B cell (primary cell): Measurements from ENCODE around the gene ACTBL2.

ENCODE experiments used
- EZH2 ChIP-seq: IDR thresholded peaks from 2 replicates; pipeline ENCODE4 v1.6.1; 2012; ENCODE audit warnings: borderline replicate concordance, low read depth, mild to moderate bottlenecking, moderate library complexity, low read length; ENCODE audit not compliant: insufficient read depth, poor library complexity, severe bottlenecking
- TF ChIP-seq, protein P1 (sequence below): fragments of 200-600 bp; IDR thresholded peaks from one replicate; pipeline ENCODE4 v1.8.0; 2022; ENCODE audit warnings: antibody characterized with exemption, mild to moderate bottlenecking

DNA sequence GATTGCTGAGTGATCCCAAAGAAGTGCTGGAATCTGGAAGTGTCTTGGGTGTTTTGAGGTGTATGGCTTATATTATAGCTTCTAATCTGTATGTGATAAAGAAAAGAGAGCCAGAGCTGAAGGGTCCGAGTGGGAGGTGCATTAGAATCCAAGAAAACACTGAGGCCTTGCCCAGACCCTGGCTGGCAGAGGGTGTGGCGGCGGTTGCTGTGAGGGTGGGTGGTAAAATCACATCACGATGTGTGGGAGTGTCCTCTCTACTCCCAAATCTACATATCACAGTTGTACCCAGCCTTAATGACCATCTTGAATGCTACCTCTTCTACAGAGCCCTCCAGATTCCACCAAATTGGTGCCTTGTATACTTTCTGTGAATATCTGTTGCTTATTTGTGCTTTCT lies 28.9 kb downstream of the ACTBL2 start:
- no peak for TF ChIP-seq EZH2
- TF ChIP-seq, protein P1, sequence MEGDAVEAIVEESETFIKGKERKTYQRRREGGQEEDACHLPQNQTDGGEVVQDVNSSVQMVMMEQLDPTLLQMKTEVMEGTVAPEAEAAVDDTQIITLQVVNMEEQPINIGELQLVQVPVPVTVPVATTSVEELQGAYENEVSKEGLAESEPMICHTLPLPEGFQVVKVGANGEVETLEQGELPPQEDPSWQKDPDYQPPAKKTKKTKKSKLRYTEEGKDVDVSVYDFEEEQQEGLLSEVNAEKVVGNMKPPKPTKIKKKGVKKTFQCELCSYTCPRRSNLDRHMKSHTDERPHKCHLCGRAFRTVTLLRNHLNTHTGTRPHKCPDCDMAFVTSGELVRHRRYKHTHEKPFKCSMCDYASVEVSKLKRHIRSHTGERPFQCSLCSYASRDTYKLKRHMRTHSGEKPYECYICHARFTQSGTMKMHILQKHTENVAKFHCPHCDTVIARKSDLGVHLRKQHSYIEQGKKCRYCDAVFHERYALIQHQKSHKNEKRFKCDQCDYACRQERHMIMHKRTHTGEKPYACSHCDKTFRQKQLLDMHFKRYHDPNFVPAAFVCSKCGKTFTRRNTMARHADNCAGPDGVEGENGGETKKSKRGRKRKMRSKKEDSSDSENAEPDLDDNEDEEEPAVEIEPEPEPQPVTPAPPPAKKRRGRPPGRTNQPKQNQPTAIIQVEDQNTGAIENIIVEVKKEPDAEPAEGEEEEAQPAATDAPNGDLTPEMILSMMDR, result no peak
